T-helper 17 cell (primary cell): ENCODE measurements around the gene CAMSAP2. TPM values are rescaled to one million over a fixed set of nuclear protein-coding genes. Genes with fewer than 3 reads are reported as not detected.

ENCODE experiments used
- ATAC-seq: fragments of 150-1000 bp; cut with Tn5 transposase; 2 replicates; pipeline ENCODE4 v1.10.0; 2021; ENCODE audit warnings: mild to moderate bottlenecking, moderate library complexity
- DNase-seq, 3 donors: peaks; one replicate each; pipeline versions ENCODE4 v3.0.0 to v3.0.0-alpha.2; 2020 to 2021
- H3K9me3 ChIP-seq: one replicate; pipeline ENCODE4 v1.7.0; 2013; ENCODE audit warnings: low read length, mild to moderate bottlenecking; ENCODE audit not compliant: control insufficient read depth, poor library complexity, severe bottlenecking
- H3K27ac Mint-ChIP-seq: one replicate; pipeline ENCODE4 v1.8.0; 2022; ENCODE audit warnings: mild to moderate bottlenecking, moderate library complexity, mixed read lengths
- H3K27me3 Mint-ChIP-seq: one replicate; pipeline ENCODE4 v1.8.0; 2022; ENCODE audit warnings: mixed read lengths
- H3K36me3 Mint-ChIP-seq: one replicate; pipeline ENCODE4 v1.8.0; 2022; ENCODE audit warnings: low read depth, mixed read lengths
- H3K4me1 Mint-ChIP-seq: one replicate; pipeline ENCODE4 v1.8.0; 2022; ENCODE audit warnings: mild to moderate bottlenecking, mixed read lengths
- H3K4me3 Mint-ChIP-seq: one replicate; pipeline ENCODE4 v1.8.0; 2022; ENCODE audit warnings: mild to moderate bottlenecking, moderate library complexity, mixed read lengths
- total RNA-seq, 4 donors: library from RNA in 2 of 4; stranded (reverse) in 2 of 4; gene quantifications; one replicate each; pipeline ENCODE4 v1.2.3 and lab custom pipeline; 2022 to 2026

The CAMSAP2 gene
- total RNA-seq, 2 donors from 2014 or later, result 2.8 to 3.1 TPM

- no peak for ATAC-seq
- H3K9me3 ChIP-seq, result no peaks in the 10 kb centered on the region
- DNase-seq, result no peak
- H3K36me3 Mint-ChIP-seq, result peaks cover 2% of the 10 kb centered on the region
- no peaks in the 10 kb centered on the region for H3K4me1 Mint-ChIP-seq
- peaks cover 14% of the 10 kb centered on the region for H3K27me3 Mint-ChIP-seq
- no peak overlapping the region for H3K4me3 Mint-ChIP-seq
- H3K27ac Mint-ChIP-seq, result no peak overlapping the region
Measured at GRCh38 chr1:200724064-200724463, 14.6 kb upstream of the CAMSAP2 start.

- H3K4me3 Mint-ChIP-seq, result no peak overlapping the region
- DNase-seq (no peak), ATAC-seq (no peak)
- no peaks in the 10 kb centered on the region for H3K9me3 ChIP-seq
- H3K27ac Mint-ChIP-seq, result no peak overlapping the region
- no peaks in the 10 kb centered on the region for H3K36me3 Mint-ChIP-seq
- H3K4me1 Mint-ChIP-seq, result peaks cover 2% of the 10 kb centered on the region
- H3K27me3 Mint-ChIP-seq, result peaks cover under 1% of the 10 kb centered on the region
Measured at GRCh38 chr1:200727257-200727656, 11.4 kb upstream of the CAMSAP2 start.

GRCh38 chr1:200729863-200730262 is 8.8 kb upstream of the CAMSAP2 start:
- ATAC-seq (no peak), DNase-seq (no peak)
- no peak overlapping the region for H3K27ac Mint-ChIP-seq
- H3K36me3 Mint-ChIP-seq, result no peaks in the 10 kb centered on the region
- peaks cover 5% of the 10 kb centered on the region for H3K4me1 Mint-ChIP-seq
- no peaks in the 10 kb centered on the region for H3K9me3 ChIP-seq
- peaks cover 5% of the 10 kb centered on the region for H3K27me3 Mint-ChIP-seq
- no peak overlapping the region for H3K4me3 Mint-ChIP-seq

- no peak overlapping the region for H3K4me3 Mint-ChIP-seq
- ATAC-seq, result no peak
- no peak for DNase-seq
- no peaks in the 10 kb centered on the region for H3K9me3 ChIP-seq
- H3K4me1 Mint-ChIP-seq, result peaks cover 5% of the 10 kb centered on the region
- H3K36me3 Mint-ChIP-seq, result no peaks in the 10 kb centered on the region
- no peak overlapping the region for H3K27ac Mint-ChIP-seq
- peaks cover 5% of the 10 kb centered on the region for H3K27me3 Mint-ChIP-seq
Measured at GRCh38 chr1:200731654-200732332, 6.9 kb upstream of the CAMSAP2 start.

GRCh38 chr1:200732438-200732837 is 6.3 kb upstream of the CAMSAP2 start:
- peaks cover 5% of the 10 kb centered on the region for H3K27me3 Mint-ChIP-seq
- DNase-seq, result no peak
- H3K9me3 ChIP-seq, result no peaks in the 10 kb centered on the region
- H3K27ac Mint-ChIP-seq, result no peak overlapping the region
- no peak overlapping the region for H3K4me3 Mint-ChIP-seq
- peaks cover 5% of the 10 kb centered on the region for H3K4me1 Mint-ChIP-seq
- H3K36me3 Mint-ChIP-seq, result no peaks in the 10 kb centered on the region
- ATAC-seq, result no peak

- no peak for ATAC-seq
- H3K27ac Mint-ChIP-seq, result no peak overlapping the region
- H3K9me3 ChIP-seq, result no peaks in the 10 kb centered on the region
- no peak overlapping the region for H3K4me3 Mint-ChIP-seq
- H3K36me3 Mint-ChIP-seq, result peaks cover 2% of the 10 kb centered on the region
- peaks cover 15% of the 10 kb centered on the region for H3K4me1 Mint-ChIP-seq
- no peak for DNase-seq
- peaks cover 5% of the 10 kb centered on the region for H3K27me3 Mint-ChIP-seq
Measured at GRCh38 chr1:200733907-200734306, 4.8 kb upstream of the CAMSAP2 start.

DNA sequence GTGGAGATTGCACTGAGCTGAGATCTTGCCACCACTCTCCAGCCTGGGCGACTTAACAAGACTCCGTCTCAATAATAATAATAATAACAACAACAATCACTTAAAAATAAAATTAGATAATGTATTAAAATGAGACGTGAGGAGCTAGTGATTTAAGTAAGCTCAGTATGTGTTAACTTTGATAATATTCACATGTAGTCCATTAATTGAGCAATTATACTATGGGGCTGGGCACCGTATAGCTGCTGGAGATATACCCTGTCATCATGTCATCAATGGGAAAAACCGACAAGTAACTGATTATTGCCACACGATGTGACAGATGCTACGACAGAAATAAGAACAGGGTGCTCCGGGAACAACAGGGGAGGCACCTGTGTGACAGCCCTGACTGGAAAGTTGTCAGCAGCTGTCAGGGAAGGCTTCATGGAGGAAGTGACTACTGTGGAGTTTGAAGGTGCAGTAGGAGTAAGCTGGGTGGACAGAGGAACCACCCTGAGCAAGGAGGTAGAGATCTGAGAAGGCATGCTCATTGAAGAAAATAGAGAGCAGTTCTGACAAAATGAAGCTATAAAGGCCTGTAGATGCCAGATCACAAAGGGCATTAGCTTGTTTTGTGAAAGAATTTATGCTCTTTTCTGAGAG is 924 bp upstream of the CAMSAP2 start:
- no peak for ATAC-seq
- peak overlapping the region; percentile 90 for H3K27ac Mint-ChIP-seq

DNA sequence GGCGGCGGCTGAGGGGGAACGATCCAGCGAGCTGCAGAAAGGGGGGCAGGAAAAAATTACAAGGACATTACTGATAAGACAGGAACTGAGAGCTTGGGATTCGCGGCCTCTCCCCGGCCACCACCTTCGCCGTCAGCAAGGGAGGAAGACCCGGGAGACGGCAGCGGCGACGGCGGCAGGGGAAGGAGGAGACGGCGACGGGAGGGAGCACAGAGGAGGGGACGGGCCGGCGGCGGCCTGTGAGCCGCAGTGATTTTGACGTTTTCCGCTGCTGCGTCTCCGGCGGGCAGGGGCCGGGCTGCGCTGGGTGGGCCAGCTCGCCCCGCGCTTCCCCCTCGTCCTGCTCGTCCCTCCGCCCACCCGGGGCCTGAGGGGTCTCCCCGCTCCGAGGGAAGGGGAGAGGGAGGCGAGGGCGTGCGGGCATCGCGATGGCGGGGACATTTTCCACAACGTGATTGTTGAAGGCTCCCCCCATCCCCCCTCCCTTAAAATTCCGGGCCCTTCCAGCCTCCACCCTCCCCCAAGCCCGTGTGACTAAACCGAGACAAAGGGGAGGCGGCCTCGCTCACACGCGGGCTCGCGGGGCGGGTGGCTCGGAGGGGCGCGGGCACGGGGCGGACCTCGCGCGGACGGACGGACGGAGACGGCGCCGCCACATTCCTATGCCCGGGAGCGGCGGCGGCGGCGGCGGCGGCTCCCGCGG is 407 bp downstream of the CAMSAP2 start:
- Mint-ChIP-seq H3K36me3 (peaks cover 2% of the 10 kb centered on the region), H3K27me3 (peaks cover 5% of the 10 kb centered on the region), H3K4me3 (peak overlapping the region; percentile 98), H3K4me1 (peaks cover 31% of the 10 kb centered on the region), H3K27ac (peak overlapping the region; percentile 90)
- DNase-seq, result peak; percentile 31 to 48 (median 48)
- ATAC-seq, result peak; percentile 71
- H3K9me3 ChIP-seq, result no peaks in the 10 kb centered on the region

More for the DNA sequence above, 924 bp upstream of the CAMSAP2 start:
- Mint-ChIP-seq H3K4me1 (peaks cover 30% of the 10 kb centered on the region), H3K27me3 (peaks cover 5% of the 10 kb centered on the region), H3K36me3 (peaks cover 2% of the 10 kb centered on the region), H3K4me3 (peak overlapping the region; percentile 98)
- H3K9me3 ChIP-seq, result no peaks in the 10 kb centered on the region
- DNase-seq, result no peak

- no peak for ATAC-seq
- no peak for DNase-seq
Measured at GRCh38 chr1:200739702-200740570, 1.2 kb downstream of the CAMSAP2 start.

DNA sequence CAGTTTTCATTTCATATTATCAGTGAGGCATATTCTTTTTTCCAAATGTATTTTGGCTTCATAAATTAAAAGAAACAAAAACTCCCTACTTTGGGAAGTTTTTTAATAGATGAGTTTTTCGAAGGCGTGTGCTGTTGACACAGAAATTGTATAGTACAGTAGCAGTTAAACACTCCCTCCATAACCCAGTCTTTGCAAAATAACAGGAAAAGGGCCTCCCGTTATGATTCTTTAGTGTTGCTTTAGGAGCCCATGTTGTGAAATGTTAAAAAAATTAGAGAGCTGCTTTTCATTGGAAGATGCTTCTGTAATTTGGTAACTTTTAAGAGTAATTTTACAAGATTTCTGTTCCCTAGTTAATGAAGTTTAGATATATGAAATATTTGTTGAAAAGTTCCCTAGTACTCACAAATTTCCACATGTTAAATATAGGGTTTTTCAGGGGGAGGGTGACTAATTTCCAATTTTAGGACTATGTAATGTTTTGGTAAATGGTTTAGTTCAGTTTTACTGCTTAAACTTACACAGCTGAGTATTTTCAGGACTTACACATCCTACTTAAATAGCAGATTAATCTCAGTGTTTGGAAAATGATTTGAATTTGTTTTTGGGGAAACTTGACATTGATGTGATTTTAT is 2.0 kb downstream of the CAMSAP2 start:
- no peaks in the 10 kb centered on the region for H3K9me3 ChIP-seq
- Mint-ChIP-seq H3K36me3 (peaks cover 5% of the 10 kb centered on the region), H3K4me1 (peaks cover 38% of the 10 kb centered on the region), H3K4me3 (no peak overlapping the region), H3K27ac (peak overlapping the region; percentile 43), H3K27me3 (no peaks in the 10 kb centered on the region)
- no peak for DNase-seq
- no peak for ATAC-seq

More at GRCh38 chr1:200739702-200740570, 1.2 kb downstream of the CAMSAP2 start:
- peak overlapping the region; percentile 43 for H3K27ac Mint-ChIP-seq
- peaks cover 38% of the 10 kb centered on the region for H3K4me1 Mint-ChIP-seq
- H3K36me3 Mint-ChIP-seq, result peaks cover 5% of the 10 kb centered on the region
- no peaks in the 10 kb centered on the region for H3K9me3 ChIP-seq
- no peaks in the 10 kb centered on the region for H3K27me3 Mint-ChIP-seq
- H3K4me3 Mint-ChIP-seq, result peak overlapping the region; percentile 98

GRCh38 chr1:200741551-200742207 is 3.0 kb downstream of the CAMSAP2 start:
- no peak for DNase-seq
- H3K27ac Mint-ChIP-seq, result peak overlapping the region; percentile 43

GRCh38 chr1:200744143-200744542 is 5.5 kb downstream of the CAMSAP2 start:
- Mint-ChIP-seq H3K36me3 (peaks cover 8% of the 10 kb centered on the region), H3K27me3 (no peaks in the 10 kb centered on the region), H3K4me3 (no peak overlapping the region), H3K27ac (peak overlapping the region; percentile 82), H3K4me1 (peaks cover 35% of the 10 kb centered on the region)
- DNase-seq (no peak), ATAC-seq (no peak)
- no peaks in the 10 kb centered on the region for H3K9me3 ChIP-seq

More at GRCh38 chr1:200741551-200742207, 3.0 kb downstream of the CAMSAP2 start:
- H3K4me3 Mint-ChIP-seq, result no peak overlapping the region
- no peaks in the 10 kb centered on the region for H3K9me3 ChIP-seq
- H3K36me3 Mint-ChIP-seq, result peaks cover 7% of the 10 kb centered on the region
- H3K27me3 Mint-ChIP-seq, result no peaks in the 10 kb centered on the region
- no peak for ATAC-seq
- peaks cover 41% of the 10 kb centered on the region for H3K4me1 Mint-ChIP-seq
